Endothelial cell (in vitro differentiated cells): ENCODE results near the gene FEN1. TPM values are rescaled to one million over a fixed set of nuclear protein-coding genes. Genes with fewer than 3 reads are reported as not detected.

Experiments
- DNase-seq: peaks from one replicate; pipeline ENCODE4 v3.0.0; 2021; ENCODE audit warnings: low spot score
- H3K27ac Mint-ChIP-seq: one replicate; pipeline ENCODE4 v1.8.0; 2021; ENCODE audit warnings: mixed read lengths, inconsistent platforms; ENCODE audit not compliant: unreplicated experiment
- H3K27me3 Mint-ChIP-seq: one replicate; pipeline ENCODE4 v1.8.0; 2021; ENCODE audit warnings: mild to moderate bottlenecking, moderate library complexity, mixed read lengths, inconsistent platforms; ENCODE audit not compliant: unreplicated experiment
- H3K36me3 Mint-ChIP-seq: one replicate; pipeline ENCODE4 v1.8.0; 2021; ENCODE audit warnings: mild to moderate bottlenecking, low read depth, mixed read lengths, inconsistent platforms; ENCODE audit not compliant: unreplicated experiment
- H3K4me1 Mint-ChIP-seq: one replicate; pipeline ENCODE4 v1.8.0; 2021; ENCODE audit warnings: mild to moderate bottlenecking, mixed read lengths, inconsistent platforms; ENCODE audit not compliant: unreplicated experiment
- H3K4me3 Mint-ChIP-seq: one replicate; pipeline ENCODE4 v1.8.0; 2021; ENCODE audit warnings: mild to moderate bottlenecking, mixed read lengths, inconsistent platforms; ENCODE audit not compliant: unreplicated experiment
- H3K9me3 Mint-ChIP-seq: one replicate; pipeline ENCODE4 v1.8.0; 2021; ENCODE audit warnings: mixed read lengths, inconsistent platforms; ENCODE audit not compliant: unreplicated experiment
- CTCF ChIP-seq: fragments of 200-600 bp; sonication (generic); IDR thresholded peaks from one replicate; pipeline ENCODE4 v1.5.0; 2021; ENCODE audit warnings: antibody characterized with exemption; ENCODE audit not compliant: unreplicated experiment
- total RNA-seq: library from RNA; stranded (reverse); fragmentation: NEBNext Ultra II Directional; extraction: Animal tissue kit (Norgen Biotek cat#: 25700); gene quantifications from one replicate; pipeline ENCODE4 v1.2.1, GENCODE V29; 2021; ENCODE audit not compliant: unreplicated experiment

The FEN1 gene
- total RNA-seq, 1 donor from 2014 or later, result 22.0 TPM

DNA sequence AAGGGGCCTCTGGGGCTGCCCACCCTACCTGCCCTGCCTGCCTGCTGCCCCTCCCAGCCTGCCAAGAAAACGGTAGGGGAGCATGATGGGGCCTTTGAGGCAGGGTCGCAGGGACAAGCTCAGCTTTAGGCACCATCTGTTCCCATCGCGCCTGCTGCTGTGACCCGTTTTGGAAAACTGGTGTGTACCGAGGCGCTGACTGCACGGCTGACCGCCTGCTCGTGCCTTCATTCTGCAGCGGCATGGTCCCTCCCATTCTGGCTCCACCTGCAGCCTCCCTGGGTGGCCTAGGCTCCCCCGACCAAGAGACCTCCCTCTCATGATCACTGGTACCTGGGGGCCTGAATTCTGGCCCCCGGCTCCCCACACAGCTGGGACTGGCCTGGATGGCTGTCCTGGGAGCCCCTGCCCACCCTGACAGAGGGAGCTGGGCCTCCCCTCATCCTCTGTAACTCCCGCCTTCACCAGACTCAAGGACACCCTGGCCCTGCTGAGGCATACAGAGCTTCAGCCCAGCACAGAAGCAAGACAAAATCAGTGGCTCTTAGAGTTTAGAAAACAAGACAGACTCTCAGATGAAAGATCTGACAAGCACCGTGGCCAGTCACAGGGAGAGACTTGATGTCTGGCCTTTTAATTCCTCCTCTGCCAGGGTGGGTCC is 46.8 kb upstream of the FEN1 start:
- H3K4me1 Mint-ChIP-seq, result peaks cover 3% of the 10 kb centered on the region
- no peaks in the 10 kb centered on the region for H3K36me3 Mint-ChIP-seq
- TF ChIP-seq CTCF, result no peak
- H3K9me3 Mint-ChIP-seq, result no peaks in the 10 kb centered on the region
- no peak overlapping the region for H3K4me3 Mint-ChIP-seq
- H3K27ac Mint-ChIP-seq, result no peak overlapping the region
- DNase-seq, result no peak
- H3K27me3 Mint-ChIP-seq, result peaks cover 12% of the 10 kb centered on the region

DNA sequence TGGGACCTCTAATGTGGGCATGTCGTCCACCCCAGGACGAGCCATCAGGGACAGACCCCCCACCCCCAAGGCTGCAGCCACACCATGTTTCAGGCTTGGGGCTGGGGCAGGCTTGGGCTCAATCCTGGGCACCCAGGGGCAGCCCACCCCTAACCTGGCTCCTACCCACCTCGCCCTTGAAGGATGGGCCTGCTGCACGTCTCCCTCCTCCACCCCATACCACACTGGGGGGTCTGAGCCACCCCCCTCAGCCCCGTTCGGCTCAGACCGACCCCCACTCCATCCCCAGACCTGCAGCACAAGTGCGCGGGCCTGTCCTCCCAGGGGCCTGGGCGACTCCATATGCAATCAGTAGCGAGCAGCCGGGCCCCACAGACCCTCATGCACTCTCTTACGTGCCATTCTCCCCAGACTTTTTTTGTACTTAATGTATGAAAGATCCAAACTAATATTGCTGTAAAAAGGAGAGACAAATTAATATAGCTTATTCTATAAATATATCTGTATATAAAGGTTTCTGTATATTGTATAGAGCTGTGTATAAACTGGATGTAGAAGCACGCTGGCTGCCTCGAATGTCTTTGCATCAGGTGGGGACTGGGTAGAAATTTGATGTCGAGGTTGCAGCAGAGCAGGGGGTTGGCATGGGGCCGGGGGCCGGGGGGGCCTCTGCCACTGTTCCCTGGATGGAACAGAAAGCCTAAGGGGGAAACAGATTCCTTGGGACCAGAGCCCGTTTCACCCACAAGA is 46.1 kb upstream of the FEN1 start:
- Mint-ChIP-seq H3K9me3 (no peaks in the 10 kb centered on the region), H3K27me3 (peaks cover 17% of the 10 kb centered on the region), H3K36me3 (no peaks in the 10 kb centered on the region), H3K27ac (no peak overlapping the region), H3K4me3 (no peak overlapping the region), H3K4me1 (peaks cover 7% of the 10 kb centered on the region)
- no peak for TF ChIP-seq CTCF
- no peak for DNase-seq

- Mint-ChIP-seq H3K4me1 (peaks cover 7% of the 10 kb centered on the region), H3K27ac (no peak overlapping the region), H3K9me3 (no peaks in the 10 kb centered on the region)
These were observed 45.3 kb upstream of the FEN1 start for GRCh38 chr11:61747192-61747966.

GRCh38 chr11:61747967-61748285 is 44.8 kb upstream of the FEN1 start:
- H3K27me3 Mint-ChIP-seq, result peaks cover 13% of the 10 kb centered on the region
- no peak for TF ChIP-seq CTCF
- H3K4me3 Mint-ChIP-seq, result no peak overlapping the region
- H3K9me3 Mint-ChIP-seq, result no peaks in the 10 kb centered on the region
- H3K27ac Mint-ChIP-seq, result no peak overlapping the region
- DNase-seq, result no peak
- H3K36me3 Mint-ChIP-seq, result no peaks in the 10 kb centered on the region
- peaks cover 7% of the 10 kb centered on the region for H3K4me1 Mint-ChIP-seq

More at GRCh38 chr11:61747192-61747966, 45.3 kb upstream of the FEN1 start:
- Mint-ChIP-seq H3K36me3 (no peaks in the 10 kb centered on the region), H3K27me3 (peaks cover 15% of the 10 kb centered on the region), H3K4me3 (no peak overlapping the region)
- DNase-seq, result peak; percentile 89
- TF ChIP-seq CTCF, result peak; percentile 78
